Endothelial cell (in vitro differentiated cells): Measurements from ENCODE around the gene CYSRT1. TPM values are rescaled to one million over a fixed set of nuclear protein-coding genes. Genes with fewer than 3 reads are reported as not detected.

ENCODE experiments used
- DNase-seq: peaks from one replicate; pipeline ENCODE4 v3.0.0; 2021; ENCODE audit warnings: low spot score
- H3K27ac Mint-ChIP-seq: one replicate; pipeline ENCODE4 v1.8.0; 2021; ENCODE audit warnings: mixed read lengths, inconsistent platforms; ENCODE audit not compliant: unreplicated experiment
- H3K27me3 Mint-ChIP-seq: one replicate; pipeline ENCODE4 v1.8.0; 2021; ENCODE audit warnings: mild to moderate bottlenecking, moderate library complexity, mixed read lengths, inconsistent platforms; ENCODE audit not compliant: unreplicated experiment
- H3K36me3 Mint-ChIP-seq: one replicate; pipeline ENCODE4 v1.8.0; 2021; ENCODE audit warnings: mild to moderate bottlenecking, low read depth, mixed read lengths, inconsistent platforms; ENCODE audit not compliant: unreplicated experiment
- H3K4me1 Mint-ChIP-seq: one replicate; pipeline ENCODE4 v1.8.0; 2021; ENCODE audit warnings: mild to moderate bottlenecking, mixed read lengths, inconsistent platforms; ENCODE audit not compliant: unreplicated experiment
- H3K4me3 Mint-ChIP-seq: one replicate; pipeline ENCODE4 v1.8.0; 2021; ENCODE audit warnings: mild to moderate bottlenecking, mixed read lengths, inconsistent platforms; ENCODE audit not compliant: unreplicated experiment
- H3K9me3 Mint-ChIP-seq: one replicate; pipeline ENCODE4 v1.8.0; 2021; ENCODE audit warnings: mixed read lengths, inconsistent platforms; ENCODE audit not compliant: unreplicated experiment
- CTCF ChIP-seq: fragments of 200-600 bp; sonication (generic); IDR thresholded peaks from one replicate; pipeline ENCODE4 v1.5.0; 2021; ENCODE audit warnings: antibody characterized with exemption; ENCODE audit not compliant: unreplicated experiment
- total RNA-seq: library from RNA; stranded (reverse); fragmentation: NEBNext Ultra II Directional; extraction: Animal tissue kit (Norgen Biotek cat#: 25700); gene quantifications from one replicate; pipeline ENCODE4 v1.2.1, GENCODE V29; 2021; ENCODE audit not compliant: unreplicated experiment

The CYSRT1 gene
- total RNA-seq, 1 donor from 2014 or later = 1.4 TPM

GRCh38 chr9:137190315-137190856 is 34.6 kb upstream of the CYSRT1 start:
- Mint-ChIP-seq H3K27me3 (peaks cover 8% of the 10 kb centered on the region), H3K4me1 (peaks cover 11% of the 10 kb centered on the region), H3K27ac (no peak overlapping the region), H3K4me3 (no peak overlapping the region), H3K36me3 (no peaks in the 10 kb centered on the region), H3K9me3 (no peaks in the 10 kb centered on the region)
- TF ChIP-seq CTCF = no peak
- no peak for DNase-seq

- H3K4me3 Mint-ChIP-seq = no peak overlapping the region
- peaks cover 11% of the 10 kb centered on the region for H3K4me1 Mint-ChIP-seq
- no peaks in the 10 kb centered on the region for H3K9me3 Mint-ChIP-seq
- DNase-seq = no peak
- H3K27ac Mint-ChIP-seq = no peak overlapping the region
- H3K27me3 Mint-ChIP-seq = peaks cover 7% of the 10 kb centered on the region
- no peaks in the 10 kb centered on the region for H3K36me3 Mint-ChIP-seq
- no peak for TF ChIP-seq CTCF
These were observed 33.7 kb upstream of the CYSRT1 start for GRCh38 chr9:137191245-137191644.

GRCh38 chr9:137191691-137192447 is 33.1 kb upstream of the CYSRT1 start:
- no peaks in the 10 kb centered on the region for H3K9me3 Mint-ChIP-seq
- TF ChIP-seq CTCF = no peak
- peaks cover 11% of the 10 kb centered on the region for H3K4me1 Mint-ChIP-seq
- no peak overlapping the region for H3K4me3 Mint-ChIP-seq
- no peak for DNase-seq
- no peak overlapping the region for H3K27ac Mint-ChIP-seq
- no peaks in the 10 kb centered on the region for H3K36me3 Mint-ChIP-seq
- peaks cover 10% of the 10 kb centered on the region for H3K27me3 Mint-ChIP-seq

GRCh38 chr9:137192448-137192780 is 32.6 kb upstream of the CYSRT1 start:
- Mint-ChIP-seq H3K27ac (no peak overlapping the region), H3K36me3 (no peaks in the 10 kb centered on the region), H3K9me3 (no peaks in the 10 kb centered on the region), H3K4me3 (no peak overlapping the region), H3K27me3 (peaks cover 10% of the 10 kb centered on the region), H3K4me1 (peaks cover 11% of the 10 kb centered on the region)
- no peak for DNase-seq
- no peak for TF ChIP-seq CTCF

- H3K4me3 Mint-ChIP-seq = no peak overlapping the region
- H3K9me3 Mint-ChIP-seq = no peaks in the 10 kb centered on the region
- no peak overlapping the region for H3K27ac Mint-ChIP-seq
- no peak for TF ChIP-seq CTCF
- H3K4me1 Mint-ChIP-seq = peaks cover 7% of the 10 kb centered on the region
- peaks cover 10% of the 10 kb centered on the region for H3K27me3 Mint-ChIP-seq
- no peak for DNase-seq
- H3K36me3 Mint-ChIP-seq = no peaks in the 10 kb centered on the region
These were observed 32.1 kb upstream of the CYSRT1 start for GRCh38 chr9:137192859-137193258.
